ENCODE measurements around the gene PCSK2. TPM values are rescaled to one million over a fixed set of nuclear protein-coding genes. Genes with fewer than 3 reads are reported as not detected.

The PCSK2 gene
- total and polyA plus RNA-seq, 2 donors (not counting 3 experiments of a cell fraction or from before 2014, with no cell fraction given) = not detected

GRCh38 chr20:17306427-17306826 lies 79.6 kb downstream of the PCSK2 start:
- no peak for TF ChIP-seq MAX (IDR thresholded peaks at IDR 0.05; ENCODE audit: insufficient read depth, insufficient read length)
- no peak for TF ChIP-seq EZH2 (IDR thresholded peaks at IDR 0.05; ENCODE audit: borderline replicate concordance, low read depth, low read length, severe bottlenecking)
- no peak for TF ChIP-seq CTCF (IDR thresholded peaks at IDR 0.05; ENCODE audit: extremely low read depth in 1 of 2, insufficient read depth in 1 of 2, low read depth in 1 of 2, low read length in 2 of 2)
- TF ChIP-seq GATA2 (IDR thresholded peaks at IDR 0.05; ENCODE audit: insufficient read depth, insufficient read length, low read depth, low read length) = no peak
- no peak for TF ChIP-seq JUN (IDR thresholded peaks at IDR 0.05; ENCODE audit: borderline replicate concordance, insufficient read depth, insufficient read length, low read depth)
- TF ChIP-seq POLR2A (IDR thresholded peaks at IDR 0.05; ENCODE audit: low read depth, low read length) = no peak
- no peak for TF ChIP-seq FOS (IDR thresholded peaks at IDR 0.05; ENCODE audit: borderline replicate concordance, insufficient read depth, low read length)
- Histone ChIP-seq H2AFZ (ENCODE audit: low read depth, low read length) (no peak overlapping the region), H4K20me1 (replicated peaks; ENCODE audit: control insufficient read depth, extremely low read depth, insufficient read depth, low read length) (no peaks in the 10 kb centered on the region), H3K79me2 (ENCODE audit: control insufficient read depth, insufficient read depth, low read length) (no peaks in the 10 kb centered on the region), H3K36me3 (ENCODE audit: control insufficient read depth in 2 of 2, extremely low read depth in 1 of 2, insufficient read depth in 2 of 2, low read length in 2 of 2) (no peaks in the 10 kb centered on the region), H3K4me1 (ENCODE audit: control insufficient read depth, extremely low read depth, insufficient read depth, low read length) (no peaks in the 10 kb centered on the region), H3K27me3 (ENCODE audit: control insufficient read depth in 2 of 2, insufficient read depth in 2 of 2, low read length in 2 of 2) (no peaks in the 10 kb centered on the region), H3K9me1 (replicated peaks; ENCODE audit: control insufficient read depth, extremely low read depth, insufficient read depth, low read length) (no peaks in the 10 kb centered on the region), H3K4me3 (replicated peaks in 1 of 3; ENCODE audit: insufficient read depth in 1 of 3, low read depth in 1 of 3, low read length in 3 of 3) (no peak overlapping the region), H3K9me3 (replicated peaks; ENCODE audit: control insufficient read depth, insufficient read depth, low read length) (no peaks in the 10 kb centered on the region), H3K27ac (ENCODE audit: insufficient read depth, low read depth, low read length) (no peak overlapping the region), H3K4me2 (ENCODE audit: insufficient read depth, low read length) (no peak overlapping the region), H3K9ac (replicated peaks; ENCODE audit: extremely low read depth, insufficient read depth, low read length) (no peak overlapping the region)
- DNase-seq (ENCODE audit: low read depth, low spot score) = no peak
- ChIA-PET CTCF (no interaction called here), POLR2A (no interaction called here)
- dilution Hi-C loops (cut with MboI; ENCODE audit: extremely low pct_ligation_motif_present, low sequenced_read_pairs) (no loop called here), intact Hi-C loops (cut with micrococcal nuclease) (no loop called here)
- FAIRE-seq = no peak
- BruUV-seq (replicated peaks) = no TSS peak

Data from endothelial cell of umbilical vein (primary cell).